KG1 (cell line): ENCODE measurements around the gene NCR2.

ENCODE experiments used
- DNase-seq: peaks from one replicate; lab custom pipeline; 2025; lab: John Stamatoyannopoulos, UW

The NCR2 gene

DNA sequence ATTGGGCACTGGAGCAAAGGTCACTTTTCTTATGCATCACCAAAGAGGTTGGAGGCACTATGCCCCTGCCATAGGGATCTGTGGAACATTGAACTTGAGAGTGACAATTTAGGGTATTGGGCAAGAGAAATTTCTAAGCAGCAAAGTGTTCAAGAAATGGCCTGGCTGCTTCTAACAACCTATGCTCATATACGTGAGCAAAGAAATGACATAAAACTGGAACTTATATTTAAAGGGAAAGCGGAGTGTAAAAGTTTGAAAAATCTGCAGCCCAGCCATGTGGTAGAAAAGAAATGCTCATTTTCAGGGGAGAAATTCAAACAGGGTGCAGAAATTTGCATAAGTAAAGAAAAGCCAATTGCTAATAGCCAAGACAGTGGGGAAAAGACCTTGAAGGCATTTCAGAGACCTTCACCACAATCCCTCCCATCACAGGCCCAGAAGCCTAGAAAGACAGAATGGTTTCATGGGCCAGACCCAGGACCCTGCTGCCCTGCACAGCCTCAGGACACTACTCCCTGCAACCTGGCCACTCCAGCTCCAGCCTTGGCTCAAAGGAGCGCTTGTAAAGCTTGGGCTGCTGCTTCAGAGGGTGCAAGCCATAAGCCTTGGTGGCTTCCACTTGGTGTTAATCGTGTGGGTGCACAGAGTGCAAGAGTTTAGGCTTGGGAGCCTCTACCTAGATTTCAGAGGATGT, 24.4 kb downstream of the NCR2 start:
- DNase-seq: no peak

DNA sequence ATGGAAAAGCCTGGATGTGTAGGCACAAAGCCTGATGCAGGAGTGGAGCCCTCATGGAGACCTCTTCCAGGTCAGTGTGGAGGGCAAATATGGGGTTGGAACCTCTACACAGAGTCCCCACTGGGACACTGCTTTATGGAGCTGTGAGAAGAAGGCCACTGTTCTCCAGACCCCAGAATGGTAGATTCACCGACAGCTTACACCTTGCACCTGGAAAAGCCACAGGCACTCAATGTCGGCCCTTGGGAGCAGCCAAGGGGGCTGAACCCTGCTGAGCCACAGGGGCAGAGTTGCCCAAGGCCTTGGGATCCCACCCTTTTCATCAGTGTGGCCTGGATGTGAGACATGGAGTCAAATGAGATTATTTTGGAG, 24.9 kb downstream of the NCR2 start:
- no peak for DNase-seq

DNA sequence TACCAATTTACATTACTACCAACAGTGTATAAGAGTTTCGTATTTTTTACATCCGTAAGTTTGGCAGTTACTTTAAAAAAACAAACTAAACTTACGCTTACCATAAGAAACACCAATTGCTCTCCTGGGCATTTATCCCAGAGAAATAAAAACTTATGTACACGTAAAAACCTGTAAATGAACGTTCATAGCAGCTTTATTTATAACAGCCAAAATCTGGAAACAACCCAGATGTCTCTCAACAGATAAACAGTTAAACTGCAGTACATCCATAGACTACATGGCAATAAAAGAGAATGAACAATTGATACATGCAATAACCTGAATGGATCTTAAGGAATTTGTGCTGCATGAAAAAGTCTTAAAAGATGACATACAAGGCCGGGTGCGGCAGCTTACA, 30.7 kb downstream of the NCR2 start:
- no peak for DNase-seq

DNA sequence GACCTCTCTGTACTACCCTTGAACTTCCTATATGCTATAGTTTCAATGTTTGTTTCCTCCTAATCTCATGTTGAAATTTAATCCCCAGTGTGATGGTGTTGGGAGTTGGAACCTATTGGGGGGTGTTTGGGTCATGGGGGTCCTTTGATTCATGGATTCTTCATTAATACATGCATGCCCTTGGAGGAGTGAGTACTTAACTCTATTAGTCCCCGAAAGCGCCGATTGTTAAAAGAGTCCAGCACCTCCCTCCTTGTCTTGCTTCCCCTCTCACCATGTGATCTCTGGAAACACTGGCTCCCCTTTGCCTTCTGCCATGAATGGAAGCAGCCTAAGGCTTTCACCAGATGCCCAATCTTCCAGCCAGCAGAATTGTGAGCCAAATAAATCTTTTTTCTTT, 31.7 kb downstream of the NCR2 start:
- no peak for DNase-seq

DNA sequence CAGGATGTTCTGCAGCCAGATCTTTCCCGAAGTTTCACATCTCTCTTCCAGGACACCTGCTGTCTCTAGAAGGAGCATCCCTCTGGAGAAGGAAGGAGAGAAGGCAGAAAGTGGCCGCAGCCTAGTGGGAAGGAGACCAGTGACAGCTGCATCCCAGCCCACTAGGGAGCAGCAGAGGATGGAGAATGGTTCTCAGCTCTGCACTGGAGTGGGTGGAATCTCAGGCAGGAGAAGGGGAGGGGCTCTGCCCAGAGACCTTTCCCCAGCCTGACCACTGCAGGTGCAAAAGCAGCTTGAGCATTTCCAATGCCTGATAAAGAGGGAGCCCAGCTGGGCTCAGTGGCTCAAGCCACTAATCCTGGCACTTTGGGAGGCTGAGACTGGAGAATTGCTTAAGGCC, 32.3 kb downstream of the NCR2 start:
- no peak for DNase-seq

DNA sequence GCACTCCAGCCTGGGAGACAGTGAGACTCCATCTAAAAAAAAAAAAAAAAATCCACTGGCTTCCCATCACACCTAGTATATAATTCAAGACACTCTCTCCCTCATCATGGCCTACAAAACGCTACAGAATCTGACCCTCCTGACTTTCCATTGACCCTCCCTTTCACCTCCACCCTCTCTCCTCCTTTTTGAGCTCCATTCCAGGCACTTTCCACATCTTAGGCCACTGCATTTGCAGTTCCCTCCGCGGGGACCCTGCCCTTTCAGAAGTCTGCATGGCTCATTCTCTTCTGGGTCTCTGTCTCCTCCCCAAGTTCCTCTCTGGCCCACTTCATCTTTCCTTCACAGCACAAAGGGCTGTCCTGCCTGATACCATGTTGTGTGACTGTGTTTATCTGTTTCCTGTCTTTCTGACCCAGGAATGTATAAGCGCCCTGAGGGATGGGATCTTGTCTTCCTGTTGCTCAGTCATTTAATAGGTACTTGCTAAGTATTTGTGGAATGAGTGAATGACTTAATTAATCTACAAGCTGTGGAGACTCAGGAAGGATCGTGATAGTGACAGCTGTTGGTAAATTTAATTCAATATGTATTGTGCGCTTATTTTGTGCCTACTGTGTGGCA, 35.2 kb downstream of the NCR2 start:
- DNase-seq: no peak

DNA sequence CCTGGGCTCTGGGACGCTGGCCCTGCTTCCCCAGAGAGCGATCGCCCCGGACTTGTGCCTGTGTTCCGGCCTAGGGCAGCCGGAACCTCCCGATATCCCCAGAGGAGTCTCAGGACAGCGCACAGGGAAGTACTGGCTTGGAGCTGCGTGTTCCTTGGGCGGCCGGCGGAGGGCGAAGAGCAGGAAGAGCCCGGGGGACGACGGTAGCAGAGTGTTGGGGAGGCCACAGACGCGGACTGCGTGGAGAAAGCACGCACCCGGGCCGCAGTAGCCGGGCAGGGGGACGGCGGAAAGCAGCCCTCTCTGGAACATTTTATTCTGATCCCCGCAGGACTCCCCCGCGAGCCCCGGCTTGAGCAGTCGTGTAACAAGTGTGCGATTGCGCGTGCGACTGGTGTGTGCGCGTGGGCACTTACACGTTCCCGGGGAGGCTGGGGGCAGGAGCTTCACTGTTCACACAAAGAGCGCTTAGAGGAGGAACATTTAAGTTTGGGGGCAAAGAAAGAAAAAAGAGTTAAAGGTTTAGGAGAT, 36.1 kb downstream of the NCR2 start:
- no peak for DNase-seq

DNA sequence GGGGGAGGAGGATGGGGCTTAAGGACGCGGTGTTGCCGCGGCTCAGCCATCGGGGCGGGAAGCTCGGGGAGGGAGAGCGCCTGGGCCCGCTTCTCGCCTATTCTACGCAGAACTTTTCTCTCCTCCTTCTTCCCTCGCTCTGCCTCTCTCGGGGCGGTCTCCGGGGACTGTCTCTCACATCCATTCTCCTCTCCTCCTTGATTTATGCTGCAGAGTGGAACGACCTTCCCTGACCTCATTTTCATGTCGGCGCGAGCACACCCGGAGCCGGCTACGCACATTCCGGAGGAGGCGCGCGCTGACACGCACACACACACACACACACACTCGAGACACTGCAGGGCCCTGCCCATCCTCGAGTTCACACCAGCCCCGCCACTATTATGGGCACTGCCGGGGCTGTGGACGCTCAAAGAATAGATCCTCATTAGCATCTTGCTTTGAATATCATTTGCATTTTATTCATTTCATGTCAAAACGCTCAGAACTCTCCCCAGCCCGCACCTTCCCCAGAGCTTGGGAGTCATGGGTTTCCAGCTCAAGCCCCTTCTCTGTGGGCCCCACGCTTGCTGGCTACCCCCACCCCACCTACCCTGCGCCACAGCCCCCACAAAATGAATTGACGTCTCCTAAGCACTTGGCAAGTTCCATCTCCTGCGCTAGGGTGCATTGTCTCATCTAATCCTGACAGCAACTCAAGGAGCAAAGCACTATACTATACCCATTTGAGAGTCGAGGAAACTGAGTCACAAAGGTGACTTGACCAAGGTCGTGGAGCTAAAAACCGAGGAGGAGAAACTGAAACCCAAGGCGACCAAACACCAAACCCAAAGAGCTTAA, 36.8 kb downstream of the NCR2 start:
- no peak for DNase-seq

DNA sequence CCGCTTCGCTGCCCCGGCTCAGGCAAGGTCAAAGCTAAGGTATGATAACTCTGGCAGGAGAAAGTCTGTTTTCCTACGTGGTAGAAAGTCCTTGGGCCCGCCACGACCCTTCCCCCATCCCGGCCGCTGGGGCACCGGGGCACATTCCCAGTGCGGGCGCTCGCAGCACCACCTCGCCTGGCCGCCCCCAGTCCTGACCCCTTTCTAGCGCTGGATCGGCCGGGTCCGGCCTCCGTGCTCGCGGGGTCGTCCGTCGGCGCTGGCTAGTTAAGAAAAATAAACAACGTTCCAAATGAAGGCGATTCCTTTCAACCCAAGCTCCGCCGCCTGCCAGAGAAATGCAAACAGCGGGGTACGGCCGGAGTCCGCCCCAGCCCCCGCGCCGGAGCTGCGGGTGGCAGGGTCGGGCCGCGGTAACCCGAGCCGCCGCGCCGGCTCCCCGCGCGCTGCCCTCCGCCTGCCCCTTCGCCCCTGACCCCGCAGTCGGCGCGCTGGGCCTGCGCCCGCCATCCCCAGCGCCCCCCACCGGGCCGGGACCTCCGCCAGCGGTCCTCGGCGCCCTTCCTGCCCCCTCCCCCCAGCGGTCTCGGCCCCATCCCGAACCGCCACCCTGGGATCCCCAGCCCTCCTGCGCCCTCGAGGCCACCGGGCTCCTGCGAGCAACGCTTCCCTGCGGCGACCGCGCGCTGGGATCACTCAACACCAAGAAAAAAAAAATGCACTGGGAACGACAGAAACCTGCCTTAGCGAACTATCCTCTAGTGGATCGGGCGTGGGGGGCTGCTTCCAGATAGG, 37.6 kb downstream of the NCR2 start:
- no peak for DNase-seq

DNA sequence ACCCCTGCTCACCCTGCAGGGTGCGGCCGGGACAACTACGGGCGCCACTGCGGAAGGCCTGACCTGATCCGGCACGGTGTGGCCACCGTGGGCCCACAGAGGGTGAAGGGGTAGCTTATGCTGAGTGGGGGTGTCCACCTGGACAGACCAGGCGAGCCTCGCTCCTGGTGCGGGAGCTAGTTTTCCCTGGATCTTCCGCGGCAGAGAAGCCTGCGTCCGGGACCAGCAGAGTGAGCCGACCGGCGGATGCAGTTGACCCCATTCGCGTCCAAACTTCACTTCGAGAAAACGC, 38.2 kb downstream of the NCR2 start:
- no peak for DNase-seq

DNA sequence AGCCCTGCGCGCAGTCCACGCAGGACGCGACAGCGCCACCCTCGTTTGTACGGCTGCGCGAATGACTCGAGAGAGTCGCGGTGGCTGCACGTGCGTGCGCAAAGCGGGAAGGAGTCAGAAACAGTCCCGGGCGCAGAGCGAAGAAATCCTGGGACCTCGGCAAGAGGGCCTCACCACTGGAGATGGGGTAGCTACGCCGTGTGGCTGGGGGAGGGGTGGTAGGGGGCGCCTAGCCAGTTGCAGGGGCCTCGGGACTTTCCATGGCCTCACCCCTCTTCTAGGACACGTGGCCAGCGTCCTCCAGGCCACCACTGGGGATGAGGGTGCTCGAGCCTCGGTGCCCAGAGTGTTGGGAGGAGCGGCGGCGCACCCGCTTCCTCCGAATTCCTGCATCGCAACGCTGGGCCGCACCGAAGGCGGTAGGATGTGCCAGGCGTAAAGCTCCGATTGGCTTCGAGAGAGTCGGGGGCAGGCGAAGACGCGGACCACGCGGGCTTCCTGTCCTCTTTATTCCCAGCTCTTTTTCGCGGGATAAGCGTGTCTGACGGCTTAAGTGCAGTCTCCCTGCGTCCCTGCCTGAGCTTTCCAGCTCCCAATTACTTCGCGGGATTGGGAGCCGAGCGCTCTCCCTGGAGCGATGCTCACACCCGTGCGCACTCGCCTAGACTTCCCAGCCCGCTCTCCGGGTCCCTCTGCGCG, 38.7 kb downstream of the NCR2 start:
- no peak for DNase-seq

DNA sequence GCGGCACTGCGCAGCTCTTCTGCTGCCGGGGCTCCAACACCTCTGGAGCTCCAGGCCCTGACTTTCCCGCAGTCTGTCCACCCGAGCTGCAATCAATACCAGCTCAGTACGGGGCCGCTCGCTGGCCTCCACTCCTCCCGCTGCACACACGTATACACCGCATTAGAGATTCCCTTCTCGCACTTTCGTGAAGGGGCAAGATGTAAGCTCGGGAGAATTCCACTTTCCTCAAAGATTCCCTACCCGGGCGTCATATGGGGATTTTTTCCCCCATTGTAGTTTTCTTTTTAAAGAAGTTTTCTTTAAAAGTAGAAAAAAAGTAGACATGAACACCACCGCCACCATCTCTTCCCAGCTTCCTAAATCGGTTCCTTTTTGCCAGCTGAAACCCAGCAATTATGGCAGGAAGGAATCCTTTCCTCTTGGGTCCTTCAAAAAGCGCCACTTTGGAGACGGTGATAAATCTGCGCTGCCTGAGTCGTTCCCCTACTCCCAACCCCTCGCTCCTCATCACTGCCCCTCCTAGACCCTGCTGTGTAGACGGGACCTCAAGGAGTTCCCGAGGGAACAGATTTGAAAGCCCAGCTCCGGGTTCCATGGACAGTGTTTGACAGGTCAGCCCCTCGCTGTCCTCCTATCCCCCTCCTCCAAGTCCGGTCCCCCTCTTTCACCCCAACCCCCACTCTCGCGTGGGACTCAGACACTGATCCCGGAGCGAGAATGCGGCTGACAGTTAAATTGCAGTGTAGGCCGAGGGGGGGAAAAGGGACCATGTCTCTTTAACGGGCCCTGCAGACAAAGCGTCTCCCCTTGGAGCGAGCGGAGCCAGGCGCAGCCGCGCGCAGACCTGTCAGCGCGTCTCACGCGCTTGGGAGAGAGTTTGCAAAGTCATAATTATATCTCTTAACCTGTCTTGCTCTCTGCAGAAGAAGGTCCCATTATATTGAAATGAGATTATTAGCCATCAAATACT, 39.5 kb downstream of the NCR2 start:
- DNase-seq: no peak

DNA sequence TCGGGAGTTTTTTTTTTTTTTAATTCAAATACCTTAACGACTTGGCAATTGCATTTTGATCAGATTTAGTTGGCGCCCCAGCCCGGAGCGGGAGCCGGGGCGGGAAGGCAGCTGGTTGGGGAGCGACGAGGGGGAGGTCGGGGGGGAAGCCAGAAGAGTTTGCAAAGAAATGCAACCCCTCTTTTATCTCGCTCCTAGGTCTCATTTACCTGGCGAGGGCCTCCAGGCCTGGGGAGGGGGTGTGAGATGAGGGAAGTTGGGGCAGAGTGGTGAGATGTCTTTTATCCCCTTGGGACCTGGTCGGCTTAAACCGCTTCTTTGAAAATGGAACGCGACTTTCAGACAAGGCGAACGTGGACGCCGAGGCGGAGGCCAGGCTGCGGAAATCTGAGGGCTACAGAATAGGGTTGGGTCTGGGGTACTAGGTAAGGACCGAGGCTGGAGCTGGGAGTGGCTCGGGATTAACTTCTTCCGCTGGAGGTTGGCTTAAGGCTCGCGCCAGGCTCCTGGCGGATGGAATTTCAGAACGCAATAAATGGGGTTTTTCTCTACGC, 40.3 kb downstream of the NCR2 start:
- no peak for DNase-seq

DNA sequence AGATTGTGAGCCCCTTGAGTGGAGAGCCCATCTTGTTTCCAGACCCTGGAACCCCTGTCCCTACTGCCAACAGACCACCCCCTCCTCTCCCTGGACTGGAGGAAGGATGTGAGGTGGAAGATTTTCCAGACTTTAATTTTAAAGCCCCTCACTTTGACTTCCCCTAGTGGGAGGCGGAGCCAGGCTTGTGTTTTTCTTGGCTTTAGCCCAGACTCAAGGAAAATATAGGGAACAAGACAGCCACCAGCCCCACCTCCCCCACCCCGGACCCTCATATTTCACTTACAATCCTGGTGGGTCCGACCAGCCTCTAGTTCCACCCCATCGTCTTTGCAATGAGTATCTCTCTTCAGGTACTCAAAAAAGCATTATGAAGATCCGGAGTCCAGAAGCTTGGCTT, 40.8 kb downstream of the NCR2 start:
- no peak for DNase-seq

DNA sequence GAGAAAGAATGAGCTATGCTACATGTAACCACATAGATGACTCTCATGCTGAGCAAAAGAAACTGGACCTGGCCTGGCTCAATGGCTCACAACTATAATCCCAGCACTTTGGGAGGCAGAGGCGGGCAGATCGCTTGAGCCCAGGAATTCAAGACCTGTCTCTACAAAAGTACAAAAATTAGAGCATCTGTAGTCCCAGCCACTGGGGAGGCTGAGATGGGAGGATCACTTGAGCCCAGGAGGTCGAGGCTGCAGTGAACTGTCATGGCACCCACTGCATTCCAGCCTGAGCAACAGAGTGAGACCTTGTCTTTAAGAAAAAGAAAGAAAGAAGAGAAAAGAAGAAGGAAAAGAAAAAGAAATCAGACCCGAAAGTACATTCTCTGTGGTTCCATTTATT, 41.7 kb downstream of the NCR2 start:
- DNase-seq: no peak

DNA sequence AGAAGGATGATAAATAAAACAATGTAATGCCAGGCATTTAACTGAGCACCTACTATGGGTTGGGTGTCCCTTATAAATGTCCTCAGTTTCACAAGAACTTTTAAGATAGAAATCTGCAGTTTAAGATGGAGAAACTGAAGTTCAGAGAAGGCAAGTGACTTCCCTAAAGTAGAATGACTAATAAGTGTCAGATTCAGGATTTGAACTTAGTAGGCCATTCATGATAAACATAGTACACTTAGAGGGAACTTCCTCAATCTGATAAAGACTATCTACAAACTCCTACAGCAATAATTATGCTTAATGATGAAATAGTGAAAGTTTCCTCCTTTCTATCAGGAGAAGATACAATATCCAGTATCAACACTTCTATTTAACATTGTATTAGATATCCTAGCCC, 43.9 kb downstream of the NCR2 start:
- no peak for DNase-seq

DNA sequence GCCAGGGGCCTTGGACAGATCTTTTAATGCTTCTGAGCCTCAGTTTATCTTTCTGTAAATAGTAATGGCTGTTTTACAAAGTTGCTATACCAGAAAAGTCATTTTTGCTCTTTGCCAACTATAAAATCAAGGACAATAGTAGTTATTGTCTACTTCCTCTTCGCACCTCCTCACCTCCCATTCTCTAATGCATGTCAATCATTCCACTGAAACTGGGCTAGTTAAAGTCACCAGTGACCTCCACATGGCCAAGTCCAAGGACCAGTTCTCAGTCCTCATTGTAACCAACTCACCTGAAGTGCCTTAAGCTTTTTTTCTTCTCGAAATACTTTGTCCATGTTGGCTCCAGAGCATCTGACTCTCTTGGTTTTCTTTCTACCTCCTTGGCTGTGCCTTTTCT, 51.2 kb downstream of the NCR2 start:
- no peak for DNase-seq

DNA sequence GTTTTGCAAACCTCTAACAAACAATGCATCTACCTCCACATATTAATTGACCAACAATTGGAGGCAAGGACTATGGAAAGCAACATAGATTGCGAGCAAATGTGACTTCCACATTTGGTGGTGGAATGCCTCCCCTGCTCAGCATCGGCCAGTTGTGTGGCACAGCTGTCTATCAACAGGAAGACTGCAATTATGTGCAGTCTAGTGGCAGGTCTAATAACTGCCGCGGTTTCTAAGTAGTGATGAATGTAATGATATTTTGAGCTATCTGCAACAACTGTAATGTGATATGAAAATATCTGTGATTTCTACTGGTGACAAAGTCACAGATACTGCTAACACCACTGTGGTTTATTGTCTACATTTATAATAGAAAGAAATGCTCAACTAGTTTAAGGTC, 56.8 kb downstream of the NCR2 start:
- DNase-seq: no peak

DNA sequence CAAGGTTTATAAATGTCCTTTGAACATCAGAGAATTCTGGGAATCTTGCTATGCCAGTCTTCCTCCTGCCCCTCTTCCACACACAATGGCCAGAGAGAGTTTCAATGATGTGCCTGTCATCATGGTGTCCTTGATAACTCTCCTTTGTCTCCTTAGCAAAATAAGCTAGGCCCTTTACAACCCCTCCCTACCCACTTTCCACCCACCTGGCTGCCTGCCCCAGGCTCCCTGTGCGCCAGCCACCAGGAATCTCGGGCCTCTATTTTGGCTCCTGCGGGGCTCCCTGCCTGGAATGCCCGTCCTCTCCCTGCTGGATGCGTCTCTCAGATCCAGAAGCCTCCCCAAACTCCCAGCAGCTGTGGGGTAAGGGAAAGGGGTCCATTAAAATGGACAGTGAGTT, 60.9 kb downstream of the NCR2 start:
- DNase-seq: no peak

DNA sequence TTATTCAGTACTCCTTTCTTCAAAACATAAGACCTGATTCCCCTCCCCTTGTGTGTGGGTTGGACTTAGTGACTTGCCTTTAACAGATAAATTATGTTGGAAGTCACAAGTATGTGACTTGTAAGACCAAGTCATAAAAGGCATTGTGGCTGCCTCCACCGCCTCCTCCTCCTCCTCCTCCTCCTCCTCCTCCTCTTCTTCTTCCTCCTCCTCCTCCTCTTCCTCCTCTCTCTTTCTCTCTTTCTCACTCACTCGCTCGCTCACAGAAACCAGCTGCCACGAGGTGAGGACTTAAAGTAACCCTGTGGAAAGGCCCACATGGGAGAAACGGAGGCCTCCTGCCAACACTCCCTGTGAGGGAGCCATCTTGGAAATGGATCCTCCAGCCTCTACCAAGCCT, 64.0 kb downstream of the NCR2 start:
- no peak for DNase-seq
